HAP-1 (cell line): ENCODE results near the gene KIFC3.

Experiments used
- DNase-seq, 2 experiments: peaks; one replicate each; pipeline ENCODE4 v3.0.0-alpha.2; 2016 to 2020; ENCODE audit warnings: low spot score in 2 of 2
- H3K27me3 ChIP-seq: fragments of 250-450 bp; sonication (Bioruptor Pico); 2 replicates; pipeline ENCODE4 v1.5.1; 2020; ENCODE audit warnings: low read depth, mild to moderate bottlenecking, moderate library complexity
- H3K36me3 ChIP-seq: fragments of 250-450 bp; sonication (Bioruptor Pico); replicated peaks from 2 replicates; pipeline ENCODE4 v1.5.1; 2020; ENCODE audit warnings: mild to moderate bottlenecking
- H3K4me1 ChIP-seq: fragments of 250-450 bp; sonication (Bioruptor Pico); 2 replicates; pipeline ENCODE4 v1.5.1; 2020; ENCODE audit warnings: mild to moderate bottlenecking
- H3K4me3 ChIP-seq: fragments of 250-450 bp; sonication (Bioruptor Pico); 2 replicates; pipeline ENCODE4 v1.5.1; 2020; ENCODE audit warnings: mild to moderate bottlenecking, moderate library complexity
- H3K9me3 ChIP-seq: fragments of 250-450 bp; sonication (Bioruptor Pico); 2 replicates; pipeline ENCODE4 v1.5.1; 2020; ENCODE audit warnings: mild to moderate bottlenecking, moderate library complexity
- in situ Hi-C: fragments of 300-500 bp; cut with MboI; formaldehyde crosslinking; loops from 3 replicates; pipeline ENCODE4 v1.14.3; 2020; ENCODE audit warnings: low sequenced_read_pairs, inconsistent platforms, mixed read lengths

KIFC3 gene

DNA sequence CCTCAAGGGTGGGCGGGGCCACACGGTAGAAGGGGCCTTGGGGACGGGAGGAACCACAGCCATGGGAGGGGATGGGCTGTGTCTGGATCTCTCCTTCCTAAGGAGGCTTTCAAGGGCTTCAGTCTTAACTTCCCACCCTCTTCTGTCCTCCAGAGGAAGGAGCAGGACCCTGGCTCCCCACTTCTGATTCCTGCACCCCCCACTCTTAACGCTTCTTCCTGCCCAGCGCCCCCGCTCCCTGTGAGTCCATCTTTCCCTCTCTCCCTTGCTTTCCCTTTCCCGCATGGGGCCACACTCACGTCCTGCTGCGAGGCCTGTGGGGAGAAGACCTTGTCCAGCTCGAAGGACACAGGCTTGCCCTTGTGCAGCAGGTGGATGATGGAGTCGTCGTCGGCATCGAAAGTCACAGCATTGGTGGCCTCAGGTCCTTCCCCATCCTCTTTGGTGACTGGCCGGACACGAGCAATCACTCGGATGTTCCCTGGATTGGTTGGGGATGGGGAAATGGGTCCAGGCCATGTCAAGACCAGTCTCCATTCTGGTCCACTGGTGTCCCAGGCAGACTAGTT, 37.0 kb downstream of the KIFC3 start:
- Histone ChIP-seq H3K4me1 (no peaks in the 10 kb centered on the region), H3K9me3 (no peaks in the 10 kb centered on the region), H3K27me3 (no peaks in the 10 kb centered on the region), H3K4me3 (no peak overlapping the region), H3K36me3 (no peaks in the 10 kb centered on the region)
- DNase-seq = no peak
- in situ Hi-C loops = no loop called here

DNA sequence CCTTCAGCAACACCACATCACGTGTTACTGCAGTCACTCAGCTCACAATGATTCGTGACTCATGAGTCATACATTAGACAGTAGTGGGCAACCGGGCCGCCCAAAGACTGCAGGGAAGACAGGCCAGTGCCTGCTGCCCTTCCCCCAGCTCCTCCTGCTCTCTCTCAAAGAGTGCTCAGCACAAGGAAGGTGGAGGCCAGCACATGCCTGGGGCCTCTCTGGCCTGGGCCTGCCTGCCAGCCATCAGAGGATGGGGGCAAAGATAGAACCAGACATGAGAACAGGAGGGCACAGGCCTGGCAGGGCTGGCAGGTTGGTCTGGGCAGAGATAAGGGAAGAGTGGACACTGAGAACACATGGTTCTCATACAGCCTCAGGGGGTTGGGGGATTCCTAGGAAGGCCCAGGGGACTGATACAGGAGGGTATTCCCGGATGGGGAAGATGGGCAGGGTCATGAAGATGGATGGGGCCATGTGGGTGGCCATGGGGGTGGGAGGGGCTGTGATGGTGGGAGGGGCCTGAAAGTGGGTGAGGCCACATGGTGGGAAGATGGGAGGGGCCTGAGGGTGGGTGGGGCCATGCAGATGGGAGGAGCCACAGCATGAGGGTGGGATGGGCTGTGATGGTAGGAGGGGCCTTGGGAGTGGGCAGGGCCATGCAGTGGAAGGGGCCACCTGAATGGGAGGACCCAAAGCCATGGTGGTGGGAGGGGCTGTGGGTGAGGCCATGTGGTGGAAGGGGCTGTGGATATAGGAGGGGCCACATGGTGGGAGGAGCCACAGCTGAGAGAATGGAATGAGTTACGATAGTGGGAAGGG, 37.7 kb downstream of the KIFC3 start:
- peak; percentile 24 to 84 for DNase-seq
- Histone ChIP-seq H3K4me3 (no peak overlapping the region), H3K27me3 (no peaks in the 10 kb centered on the region), H3K36me3 (no peaks in the 10 kb centered on the region), H3K4me1 (no peaks in the 10 kb centered on the region), H3K9me3 (no peaks in the 10 kb centered on the region)
- in situ Hi-C loops = no loop called here

DNA sequence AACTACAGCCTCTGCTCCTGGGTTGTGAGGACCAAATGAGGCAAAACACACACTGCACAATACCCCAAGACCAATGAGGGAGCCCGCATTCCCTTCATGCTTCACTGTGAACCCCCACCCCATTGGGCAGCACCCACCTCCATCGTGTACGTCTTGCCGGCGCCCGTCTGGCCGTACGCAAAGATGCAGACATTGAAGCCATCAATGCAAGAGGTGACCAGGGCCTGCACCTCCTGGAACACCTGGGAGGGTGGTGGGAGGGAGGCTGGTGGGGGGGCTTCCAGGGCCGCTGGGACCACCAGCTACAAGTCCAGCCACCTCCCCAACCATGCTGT, 38.3 kb downstream of the KIFC3 start:
- DNase-seq = no peak
- Histone ChIP-seq H3K9me3 (no peaks in the 10 kb centered on the region), H3K4me1 (no peaks in the 10 kb centered on the region), H3K27me3 (no peaks in the 10 kb centered on the region), H3K4me3 (no peak overlapping the region), H3K36me3 (0 out of 2 replicates have a peak, but pooled peaks cover 5% of the 10 kb centered on the region)
- in situ Hi-C loops = no loop called here

DNA sequence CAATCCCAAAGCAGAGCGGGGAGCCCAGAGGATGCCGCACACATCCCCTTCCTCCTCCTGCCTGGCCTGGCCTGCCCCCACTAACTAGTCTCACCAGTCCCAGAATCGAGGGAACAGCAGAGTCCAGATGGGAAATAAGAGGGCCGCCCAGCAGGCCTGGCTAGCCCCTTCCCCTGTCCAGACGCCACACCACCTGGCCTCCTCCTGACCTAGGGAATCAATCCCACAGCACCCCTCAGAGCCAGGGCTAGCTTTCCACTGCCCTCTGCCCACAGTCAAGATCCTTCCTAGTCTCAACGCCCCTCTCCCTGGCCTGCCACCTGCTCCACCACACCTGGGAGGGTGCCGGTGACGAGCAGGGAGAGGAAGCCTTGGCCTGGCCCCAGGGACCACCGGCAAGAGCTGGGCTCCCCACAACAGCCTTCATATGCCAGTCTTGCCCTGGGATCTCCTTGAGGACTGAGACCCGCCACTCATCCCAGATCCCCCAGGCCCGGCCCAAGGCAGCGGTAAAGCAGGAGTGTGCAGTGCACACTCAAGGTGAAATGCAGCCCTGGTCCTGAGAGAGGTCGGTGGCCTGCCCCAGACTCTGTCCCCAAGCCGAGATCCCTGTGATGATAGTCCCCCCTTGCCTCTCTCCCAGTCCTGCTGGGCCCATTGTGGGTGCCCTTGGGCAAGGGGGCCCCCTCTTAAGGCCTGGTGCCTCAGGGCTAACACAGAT, 38.8 kb downstream of the KIFC3 start:
- Histone ChIP-seq H3K4me3 (no peak overlapping the region), H3K36me3 (0 out of 2 replicates have a peak, but pooled peaks cover 9% of the 10 kb centered on the region), H3K27me3 (no peaks in the 10 kb centered on the region), H3K9me3 (no peaks in the 10 kb centered on the region), H3K4me1 (no peaks in the 10 kb centered on the region)
- in situ Hi-C loops = no loop called here
- no peak for DNase-seq

DNA sequence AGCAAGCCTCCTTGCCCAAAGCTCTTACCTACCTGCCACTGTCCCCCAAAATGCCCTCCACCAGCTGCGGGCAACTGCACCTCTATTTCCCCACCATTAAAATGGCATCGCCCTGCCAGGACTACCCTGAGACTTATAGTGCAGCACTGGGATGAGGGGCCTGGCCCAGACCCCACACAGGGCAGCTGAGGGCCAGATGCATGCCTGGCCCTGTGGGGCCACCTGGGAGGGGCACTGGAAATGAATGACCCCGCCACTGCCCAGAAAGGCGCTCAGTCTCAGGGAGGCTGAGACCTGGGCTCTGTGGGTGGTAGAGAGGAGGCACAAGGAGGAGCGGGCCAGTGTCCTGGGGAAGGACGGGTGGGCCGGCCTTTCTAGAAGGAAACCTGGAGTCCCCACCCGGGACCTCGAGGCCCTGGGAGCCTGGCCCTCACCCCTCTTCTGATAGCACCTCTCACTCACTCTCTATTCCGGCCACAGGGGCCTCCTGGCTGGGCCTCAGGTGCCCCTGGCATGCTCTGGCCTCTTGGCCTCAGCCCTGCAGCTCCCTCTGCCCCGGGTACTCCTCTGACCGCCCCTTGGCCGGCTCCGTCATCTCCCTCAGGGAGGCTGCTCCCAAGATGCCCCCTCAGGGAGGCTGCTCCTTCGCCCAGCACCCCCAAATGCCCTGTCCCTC, 39.8 kb downstream of the KIFC3 start:
- Histone ChIP-seq H3K27me3 (no peaks in the 10 kb centered on the region), H3K4me1 (no peaks in the 10 kb centered on the region), H3K4me3 (no peak overlapping the region), H3K9me3 (no peaks in the 10 kb centered on the region), H3K36me3 (peaks cover 13% of the 10 kb centered on the region)
- in situ Hi-C loops = no loop called here
- no peak for DNase-seq

DNA sequence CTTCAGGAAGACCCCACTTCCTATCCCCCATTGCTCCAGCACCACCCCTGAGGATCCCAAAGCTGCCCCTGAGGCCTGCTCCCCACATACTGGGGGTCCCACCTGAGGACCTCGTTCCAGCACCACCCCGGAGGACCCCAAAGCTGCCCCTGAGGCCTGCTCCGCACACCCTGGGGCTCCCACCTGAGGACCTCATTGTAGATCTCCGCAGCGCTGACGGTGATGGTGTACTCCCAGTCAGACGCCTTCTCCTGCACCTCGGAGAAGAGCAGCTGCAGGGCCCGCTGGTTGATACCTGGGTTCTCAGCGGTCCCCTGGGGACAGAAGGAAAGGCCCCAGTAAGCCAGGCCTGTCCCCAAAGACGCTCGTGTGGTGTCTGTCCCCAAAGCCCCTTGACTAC, 40.3 kb downstream of the KIFC3 start:
- H3K36me3 ChIP-seq = peaks cover 15% of the 10 kb centered on the region
- no peaks in the 10 kb centered on the region for H3K27me3 ChIP-seq
- in situ Hi-C loops = no loop called here
- no peak for DNase-seq
- no peaks in the 10 kb centered on the region for H3K4me1 ChIP-seq
- H3K4me3 ChIP-seq = no peak overlapping the region
- no peaks in the 10 kb centered on the region for H3K9me3 ChIP-seq

DNA sequence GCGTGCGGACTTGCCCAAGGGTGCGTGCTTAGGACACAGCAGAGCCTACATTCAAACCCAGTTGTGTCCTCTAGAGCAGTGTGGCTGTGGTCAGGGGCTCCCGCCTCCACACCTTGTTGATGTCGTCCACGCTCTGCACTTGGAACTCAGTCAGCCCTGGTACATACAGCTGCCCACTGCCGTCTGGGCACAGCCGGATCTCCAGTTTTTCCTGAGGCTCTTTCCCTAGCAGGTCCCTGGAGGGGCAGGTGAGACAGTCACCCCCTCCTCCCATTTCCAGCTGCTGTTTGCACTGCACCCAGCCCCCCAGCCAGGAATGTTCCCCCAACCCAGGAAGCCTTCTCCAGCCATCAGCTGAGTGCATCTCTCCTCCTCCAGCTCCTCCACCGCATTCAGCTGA, 41.0 kb downstream of the KIFC3 start:
- Histone ChIP-seq H3K36me3 (peaks cover 15% of the 10 kb centered on the region), H3K4me3 (no peak overlapping the region), H3K9me3 (no peaks in the 10 kb centered on the region), H3K4me1 (no peaks in the 10 kb centered on the region), H3K27me3 (no peaks in the 10 kb centered on the region)
- in situ Hi-C loops = no loop called here
- no peak for DNase-seq

DNA sequence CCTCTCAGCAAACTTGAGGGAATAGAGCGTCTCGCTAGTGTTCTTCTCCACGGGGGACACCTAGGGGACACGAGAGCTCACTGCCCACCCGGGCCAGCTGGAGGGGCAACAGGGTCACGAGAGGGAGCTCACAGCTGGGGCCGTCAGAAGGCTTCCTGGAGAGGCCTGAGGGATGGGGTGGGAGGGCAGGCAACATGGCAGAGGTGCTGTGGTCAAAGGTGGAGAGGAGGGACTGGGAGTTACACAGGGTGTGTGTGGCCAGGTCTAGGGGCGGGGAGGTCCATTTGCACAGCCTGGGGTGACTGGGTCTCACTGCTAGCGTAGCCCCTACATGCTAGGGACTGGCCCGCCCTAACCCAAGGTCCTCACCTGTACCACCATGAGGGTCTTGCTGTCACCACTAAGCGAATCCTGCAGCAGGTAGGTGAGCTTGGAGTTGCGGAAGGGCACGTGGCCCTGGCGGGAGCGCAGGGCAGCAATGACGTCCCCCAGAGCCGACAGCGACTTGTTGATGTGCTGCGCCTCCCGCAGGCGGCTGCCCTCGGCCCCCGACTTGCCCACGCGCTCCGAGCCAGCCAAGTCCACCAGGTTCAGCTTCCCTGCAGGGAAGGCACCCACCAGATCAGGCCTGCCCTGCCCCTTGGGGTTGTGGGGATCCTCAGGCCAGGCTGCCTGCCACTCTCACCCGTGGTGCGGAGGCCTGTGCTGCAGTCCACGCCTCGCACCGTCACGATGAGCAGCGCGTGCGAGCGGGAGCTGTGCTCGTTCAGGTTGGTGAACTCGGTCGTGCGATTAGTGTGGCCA, 41.7 kb downstream of the KIFC3 start:
- Histone ChIP-seq H3K4me1 (no peaks in the 10 kb centered on the region), H3K36me3 (peaks cover 15% of the 10 kb centered on the region), H3K9me3 (no peaks in the 10 kb centered on the region), H3K27me3 (no peaks in the 10 kb centered on the region), H3K4me3 (no peak overlapping the region)
- DNase-seq = no peak
- in situ Hi-C loops = no loop called here

DNA sequence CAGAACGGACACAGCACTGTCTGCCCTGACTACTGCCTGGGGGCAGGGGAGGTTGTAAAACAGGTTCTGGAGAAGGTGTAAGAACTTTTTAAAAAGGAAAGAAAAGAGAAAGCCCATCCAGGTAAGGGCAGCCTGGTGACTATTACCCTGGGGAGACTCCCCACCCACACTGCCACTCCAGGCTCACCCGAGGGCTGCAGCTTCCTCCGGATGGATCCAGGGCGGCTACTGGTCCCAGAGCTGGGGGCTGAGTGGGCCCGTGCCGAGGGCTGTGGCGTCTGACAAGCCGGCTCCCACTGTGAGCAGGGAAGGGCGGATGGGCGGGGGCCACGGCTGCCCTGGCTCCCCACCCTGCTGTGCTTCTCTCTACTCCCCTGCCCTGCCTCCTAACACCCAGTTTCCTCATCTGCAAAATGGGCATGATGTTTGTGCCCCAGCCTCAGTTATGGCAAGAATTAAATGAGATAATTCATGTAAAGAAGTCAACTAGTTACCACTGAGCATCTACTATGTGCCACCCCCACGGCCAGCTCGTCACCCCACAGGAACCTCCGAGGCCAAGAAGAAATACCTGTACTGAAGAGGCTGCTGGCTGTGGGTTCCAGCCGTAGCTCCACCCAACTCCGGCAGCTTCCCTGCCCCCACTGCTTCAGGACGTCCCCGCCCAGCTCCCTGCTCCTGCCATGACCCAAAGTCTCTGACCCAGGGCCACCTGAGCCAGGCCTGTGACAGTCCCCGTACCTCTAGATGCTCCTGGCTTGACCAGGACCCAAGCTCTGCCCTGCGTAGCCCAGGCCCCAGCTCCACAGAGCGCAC, 42.5 kb downstream of the KIFC3 start:
- Histone ChIP-seq H3K9me3 (no peaks in the 10 kb centered on the region), H3K4me3 (no peak overlapping the region), H3K27me3 (no peaks in the 10 kb centered on the region), H3K36me3 (peaks cover 15% of the 10 kb centered on the region), H3K4me1 (no peaks in the 10 kb centered on the region)
- no peak for DNase-seq
- in situ Hi-C loops = no loop called here

DNA sequence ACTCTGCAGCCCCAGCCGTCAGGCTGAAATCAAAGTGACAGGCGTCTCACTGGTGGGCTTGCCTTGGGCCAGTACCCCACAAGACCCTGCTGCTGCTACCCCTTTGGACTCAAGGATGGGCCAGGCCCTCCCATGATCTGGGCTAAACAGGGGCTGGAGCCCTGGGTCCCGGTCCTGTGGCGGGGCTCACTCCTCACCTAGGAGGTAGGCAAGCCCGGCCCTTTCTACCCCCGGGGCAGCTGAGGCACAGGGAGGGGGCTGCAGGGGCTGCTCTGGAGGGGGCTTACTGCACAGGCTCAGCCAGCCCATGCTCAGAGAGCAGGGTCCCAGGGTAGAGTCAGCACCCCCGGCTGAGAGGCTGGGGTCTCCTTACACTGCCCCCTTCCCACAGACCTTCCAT, 43.2 kb downstream of the KIFC3 start:
- Histone ChIP-seq H3K9me3 (no peaks in the 10 kb centered on the region), H3K27me3 (no peaks in the 10 kb centered on the region), H3K4me1 (no peaks in the 10 kb centered on the region), H3K36me3 (peaks cover 15% of the 10 kb centered on the region), H3K4me3 (no peak overlapping the region)
- in situ Hi-C loops = no loop called here
- DNase-seq = no peak

DNA sequence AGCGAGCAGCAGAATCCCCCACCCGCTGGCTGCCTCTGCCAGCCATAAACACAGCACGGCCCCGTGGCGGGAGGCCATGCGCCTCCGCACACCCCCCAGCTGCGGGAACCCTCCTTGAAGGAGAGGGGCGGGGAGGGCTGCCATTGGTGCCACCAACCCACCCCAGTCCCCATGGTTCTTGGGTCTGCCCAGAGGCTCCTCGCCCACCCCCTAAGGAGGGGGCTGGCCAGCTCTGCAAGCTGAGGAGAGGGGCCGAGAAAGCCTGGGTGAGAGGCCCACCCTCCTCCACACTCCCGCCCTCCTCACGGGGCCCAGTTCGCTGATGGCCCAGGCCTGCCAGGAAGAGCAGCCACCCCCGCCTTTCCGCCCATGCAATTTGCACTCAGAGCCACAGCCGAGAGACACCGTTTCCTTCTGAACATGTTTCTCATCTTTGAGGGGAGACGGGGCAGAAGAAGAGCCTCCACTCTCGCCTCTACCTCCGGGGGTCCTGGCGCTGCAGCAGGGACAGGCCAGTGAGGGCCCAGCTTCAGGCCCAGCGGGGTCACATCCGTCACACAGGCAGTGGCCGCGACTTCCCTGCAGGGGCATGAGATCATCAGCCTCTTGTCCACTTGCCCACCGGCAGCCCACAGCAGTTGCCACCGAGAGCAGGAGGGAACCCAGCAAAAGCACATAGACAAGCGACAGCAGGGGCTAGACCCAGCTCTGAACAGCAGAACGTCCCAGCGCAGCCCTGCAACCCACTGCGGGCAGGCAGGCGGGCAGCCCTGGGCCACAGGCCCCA, 43.8 kb downstream of the KIFC3 start:
- Histone ChIP-seq H3K9me3 (no peaks in the 10 kb centered on the region), H3K4me1 (no peaks in the 10 kb centered on the region), H3K27me3 (no peaks in the 10 kb centered on the region), H3K36me3 (peaks cover 16% of the 10 kb centered on the region), H3K4me3 (no peak overlapping the region)
- DNase-seq = no peak
- in situ Hi-C loops = no loop called here

DNA sequence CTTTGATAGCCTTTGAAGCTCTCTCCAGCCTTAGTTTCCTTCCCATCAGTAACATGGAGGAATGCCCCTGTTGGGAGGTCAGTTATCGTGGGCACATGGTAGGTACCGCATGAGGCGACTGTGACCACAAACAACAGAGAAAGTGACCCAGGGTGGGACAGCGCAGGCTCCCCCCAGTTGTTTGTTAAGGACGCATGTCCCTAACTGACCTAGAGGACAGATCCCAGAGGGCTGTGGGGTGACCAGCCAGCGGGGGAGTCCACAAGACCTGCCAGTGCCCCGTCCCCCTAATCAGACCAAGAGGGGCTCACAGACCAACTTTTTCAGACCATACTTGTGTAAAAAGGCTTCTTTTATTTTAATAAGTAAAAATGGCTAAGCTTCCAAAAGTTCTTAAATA, 44.4 kb downstream of the KIFC3 start:
- Histone ChIP-seq H3K9me3 (no peaks in the 10 kb centered on the region), H3K27me3 (no peaks in the 10 kb centered on the region), H3K4me3 (no peak overlapping the region), H3K4me1 (no peaks in the 10 kb centered on the region), H3K36me3 (peaks cover 18% of the 10 kb centered on the region)
- no peak for DNase-seq
- in situ Hi-C loops = no loop called here
